ENCODE data around the gene DCTD. TPM values are rescaled to one million over a fixed set of nuclear protein-coding genes. Genes with fewer than 3 reads are reported as not detected.

DCTD gene
- total and polyA plus RNA-seq, 7 donors = 33.3 to 54.9 (median 38.2) TPM

GRCh38 chr4:182914357-182914756, 2.8 kb downstream of the DCTD start:
- intact Hi-C loops (cut with DNase I) = loop anchor here (10.0 kb wide), 1 partner anchor 590 kb away; the partner anchor contains the start of gene ING2
- Histone ChIP-seq H3K4me3 (no peak overlapping the region), H3K9me3 (no peaks in the 10 kb centered on the region), H3K36me3 (peaks cover 0 to 55% (median 25%) of the 10 kb centered on the region in 4 donors), H3K4me1 (peaks cover 0 to 36% (median 14%) of the 10 kb centered on the region in 4 donors), H3K27ac (no peak overlapping the region), H3K27me3 (no peaks in the 10 kb centered on the region)
- WGBS, 2 donors = 94 to 95% methylated on average over 5 of the region's 5 CpGs
- TF ChIP-seq EP300 (IDR thresholded peaks at IDR 0.05) (no peak), POLR2AphosphoS5 (IDR thresholded peaks at IDR 0.05) (no peak), POLR2A (IDR thresholded peaks at IDR 0.05) (no peak), CTCF (IDR thresholded peaks at IDR 0.05) (no peak)
- no peak for DNase-seq

GRCh38 chr4:182913621-182914020, 3.6 kb downstream of the DCTD start:
- no peak for TF ChIP-seq POLR2A (IDR thresholded peaks at IDR 0.05)
- TF ChIP-seq EP300 (IDR thresholded peaks at IDR 0.05) = no peak
- no peak for TF ChIP-seq POLR2AphosphoS5 (IDR thresholded peaks at IDR 0.05)
- Histone ChIP-seq H3K36me3 (peaks cover 0 to 62% (median 25%) of the 10 kb centered on the region in 4 donors), H3K27ac (no peak overlapping the region), H3K4me1 (peaks cover 0 to 34% (median 14%) of the 10 kb centered on the region in 4 donors), H3K4me3 (no peak overlapping the region), H3K27me3 (no peaks in the 10 kb centered on the region), H3K9me3 (no peaks in the 10 kb centered on the region)
- intact Hi-C loops (cut with DNase I) = loop anchor here (10.0 kb wide), 1 partner anchor 591 kb away; the partner anchor contains the start of gene ING2
- WGBS, 2 donors = 98% methylated on average over 2 of the region's 2 CpGs
- DNase-seq = no peak

GRCh38 chr4:182913036-182913435, 4.2 kb downstream of the DCTD start:
- WGBS, 2 donors = 90 to 92% methylated on average over 8 of the region's 8 CpGs
- Histone ChIP-seq H3K36me3 (peaks cover 0 to 62% (median 25%) of the 10 kb centered on the region in 4 donors), H3K4me3 (no peak overlapping the region), H3K27ac (no peak overlapping the region), H3K9me3 (no peaks in the 10 kb centered on the region), H3K27me3 (no peaks in the 10 kb centered on the region), H3K4me1 (peaks cover 0 to 29% (median 10%) of the 10 kb centered on the region in 4 donors)
- DNase-seq = no peak
- intact Hi-C loops (cut with DNase I) = loop anchor here (10.0 kb wide), 1 partner anchor 592 kb away; the partner anchor contains the start of gene ING2
- no peak for TF ChIP-seq CTCF (IDR thresholded peaks at IDR 0.05)
- TF ChIP-seq POLR2A (IDR thresholded peaks at IDR 0.05) = no peak
- TF ChIP-seq POLR2AphosphoS5 (IDR thresholded peaks at IDR 0.05) = no peak
- TF ChIP-seq EP300 (IDR thresholded peaks at IDR 0.05) = no peak

- WGBS, 2 donors = 94 to 95% methylated on average over 3 of the region's 3 CpGs
- Histone ChIP-seq H3K36me3 (peaks cover 0 to 65% (median 15%) of the 10 kb centered on the region in 4 donors), H3K4me1 (peaks cover 0 to under 1% (median 0%) of the 10 kb centered on the region in 4 donors), H3K27ac (no peak overlapping the region), H3K9me3 (no peaks in the 10 kb centered on the region), H3K4me3 (no peak overlapping the region), H3K27me3 (no peaks in the 10 kb centered on the region)
- intact Hi-C loops (cut with DNase I) = no loop called here
- no peak for TF ChIP-seq EP300 (IDR thresholded peaks at IDR 0.05)
- TF ChIP-seq CTCF (IDR thresholded peaks at IDR 0.05) = no peak
- no peak for TF ChIP-seq POLR2AphosphoS5 (IDR thresholded peaks at IDR 0.05)
- no peak for TF ChIP-seq POLR2A (IDR thresholded peaks at IDR 0.05)
- no peak for DNase-seq
Observed at GRCh38 chr4:182908124-182908523, 9.1 kb downstream of the DCTD start.

GRCh38 chr4:182907396-182907795, 9.8 kb downstream of the DCTD start:
- Histone ChIP-seq H3K4me3 (no peak overlapping the region), H3K9me3 (no peaks in the 10 kb centered on the region), H3K27ac (no peak overlapping the region), H3K36me3 (peaks cover 0 to 65% (median 11%) of the 10 kb centered on the region in 4 donors), H3K4me1 (no peaks in the 10 kb centered on the region), H3K27me3 (no peaks in the 10 kb centered on the region)
- 98% methylated on average over 8 of the region's 8 CpGs for WGBS, 2 donors
- DNase-seq = no peak
- TF ChIP-seq POLR2AphosphoS5 (IDR thresholded peaks at IDR 0.05) = no peak
- no peak for TF ChIP-seq POLR2A (IDR thresholded peaks at IDR 0.05)
- TF ChIP-seq CTCF (IDR thresholded peaks at IDR 0.05) = no peak
- TF ChIP-seq EP300 (IDR thresholded peaks at IDR 0.05) = no peak
- intact Hi-C loops (cut with DNase I) = no loop called here
